ENCODE data around the gene GDPGP1. TPM values are rescaled to one million over a fixed set of nuclear protein-coding genes. Genes with fewer than 3 reads are reported as not detected.
A peak's percentile ranks its signal among the peaks of the same experiment; 100 is the strongest.

GDPGP1 gene
- total and polyA plus RNA-seq, 10 of the 15 experiments (the other 5 are each of a cell fraction or from before 2014, with no cell fraction given), result 0.68 to 8.9 (median 3.0) TPM

- TF ChIP-seq KDM1A (IDR thresholded peaks at IDR 0.05; ENCODE audit: borderline replicate concordance) (no peak), RELA (IDR thresholded peaks at IDR 0.05; ENCODE audit: borderline replicate concordance, partially characterized antibody) (no peak), ATF7 (IDR thresholded peaks at IDR 0.05; ENCODE audit: low read depth) (peak; percentile 46; the same call in 1 of the 2 replicates), NFXL1 (IDR thresholded peaks at IDR 0.05; ENCODE audit: borderline replicate concordance) (no peak), SMAD1 (IDR thresholded peaks at IDR 0.05; ENCODE audit: low read depth, partially characterized antibody) (peak; percentile 71), NR2F1 (conservative IDR thresholded peaks at IDR 0.05) (peak; percentile 60), EP300 (IDR thresholded peaks at IDR 0.05; ENCODE audit: borderline replicate concordance in 1 of 2, control insufficient read depth in 1 of 2, low read depth in 2 of 2, low read length in 2 of 2) (0 out of 4 replicates have a peak, but pooled peaks of 1 of the 2 experiments have one; percentile 10), IKZF1 (conservative IDR thresholded peaks at IDR 0.05) (peak; percentile 75), RAD21 (IDR thresholded peaks at IDR 0.05; ENCODE audit: insufficient read depth, low read depth, low read length) (no peak), BRCA1 (IDR thresholded peaks at IDR 0.05; ENCODE audit: low read depth, low read length) (no peak), RAD51 (IDR thresholded peaks at IDR 0.05) (no peak), DPF2 (IDR thresholded peaks at IDR 0.05) (0 out of 2 replicates have a peak, but pooled peaks have one; percentile 53), GATAD2B (conservative IDR thresholded peaks at IDR 0.05; ENCODE audit: low read depth) (peak; percentile 78; the same call in 1 of the 2 replicates), KLF5 (IDR thresholded peaks at IDR 0.05; ENCODE audit: partially characterized antibody) (no peak), SPI1 (IDR thresholded peaks at IDR 0.05; ENCODE audit: borderline replicate concordance, insufficient read depth, low read depth, low read length) (peak; percentile 55; the same call in 1 of the 2 replicates), CBFB (IDR thresholded peaks at IDR 0.05; ENCODE audit: low read depth) (peak; percentile 85), CBX5 (IDR thresholded peaks at IDR 0.05; ENCODE audit: low read depth) (no peak), PAX5 (IDR thresholded peaks at IDR 0.05; ENCODE audit: borderline replicate concordance, low read depth, low read length) (peak; percentile 23; the same call in 1 of the 2 replicates), ZBED1 (IDR thresholded peaks at IDR 0.05; ENCODE audit: borderline replicate concordance) (no peak; the same call in 1 of the 2 replicates), BCL11A (IDR thresholded peaks at IDR 0.05; ENCODE audit: low read depth, low read length) (no peak), BHLHE40 (IDR thresholded peaks at IDR 0.05; ENCODE audit: borderline replicate concordance in 1 of 2, low read depth in 2 of 2, low read length in 1 of 2) (peak in 1 of 2 experiments; percentile 66; a peak in 1 of 4 replicates)
- TF ChIP-seq, protein P1, sequence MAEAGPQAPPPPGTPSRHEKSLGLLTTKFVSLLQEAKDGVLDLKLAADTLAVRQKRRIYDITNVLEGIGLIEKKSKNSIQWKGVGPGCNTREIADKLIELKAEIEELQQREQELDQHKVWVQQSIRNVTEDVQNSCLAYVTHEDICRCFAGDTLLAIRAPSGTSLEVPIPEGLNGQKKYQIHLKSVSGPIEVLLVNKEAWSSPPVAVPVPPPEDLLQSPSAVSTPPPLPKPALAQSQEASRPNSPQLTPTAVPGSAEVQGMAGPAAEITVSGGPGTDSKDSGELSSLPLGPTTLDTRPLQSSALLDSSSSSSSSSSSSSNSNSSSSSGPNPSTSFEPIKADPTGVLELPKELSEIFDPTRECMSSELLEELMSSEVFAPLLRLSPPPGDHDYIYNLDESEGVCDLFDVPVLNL (IDR thresholded peaks at IDR 0.05; ENCODE audit: low read depth, low read length), result no peak
- TF ChIP-seq, protein P2, sequence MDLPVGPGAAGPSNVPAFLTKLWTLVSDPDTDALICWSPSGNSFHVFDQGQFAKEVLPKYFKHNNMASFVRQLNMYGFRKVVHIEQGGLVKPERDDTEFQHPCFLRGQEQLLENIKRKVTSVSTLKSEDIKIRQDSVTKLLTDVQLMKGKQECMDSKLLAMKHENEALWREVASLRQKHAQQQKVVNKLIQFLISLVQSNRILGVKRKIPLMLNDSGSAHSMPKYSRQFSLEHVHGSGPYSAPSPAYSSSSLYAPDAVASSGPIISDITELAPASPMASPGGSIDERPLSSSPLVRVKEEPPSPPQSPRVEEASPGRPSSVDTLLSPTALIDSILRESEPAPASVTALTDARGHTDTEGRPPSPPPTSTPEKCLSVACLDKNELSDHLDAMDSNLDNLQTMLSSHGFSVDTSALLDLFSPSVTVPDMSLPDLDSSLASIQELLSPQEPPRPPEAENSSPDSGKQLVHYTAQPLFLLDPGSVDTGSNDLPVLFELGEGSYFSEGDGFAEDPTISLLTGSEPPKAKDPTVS (IDR thresholded peaks at IDR 0.05; ENCODE audit: low read depth, low read length), result no peak
- TF ChIP-seq, protein P3, sequence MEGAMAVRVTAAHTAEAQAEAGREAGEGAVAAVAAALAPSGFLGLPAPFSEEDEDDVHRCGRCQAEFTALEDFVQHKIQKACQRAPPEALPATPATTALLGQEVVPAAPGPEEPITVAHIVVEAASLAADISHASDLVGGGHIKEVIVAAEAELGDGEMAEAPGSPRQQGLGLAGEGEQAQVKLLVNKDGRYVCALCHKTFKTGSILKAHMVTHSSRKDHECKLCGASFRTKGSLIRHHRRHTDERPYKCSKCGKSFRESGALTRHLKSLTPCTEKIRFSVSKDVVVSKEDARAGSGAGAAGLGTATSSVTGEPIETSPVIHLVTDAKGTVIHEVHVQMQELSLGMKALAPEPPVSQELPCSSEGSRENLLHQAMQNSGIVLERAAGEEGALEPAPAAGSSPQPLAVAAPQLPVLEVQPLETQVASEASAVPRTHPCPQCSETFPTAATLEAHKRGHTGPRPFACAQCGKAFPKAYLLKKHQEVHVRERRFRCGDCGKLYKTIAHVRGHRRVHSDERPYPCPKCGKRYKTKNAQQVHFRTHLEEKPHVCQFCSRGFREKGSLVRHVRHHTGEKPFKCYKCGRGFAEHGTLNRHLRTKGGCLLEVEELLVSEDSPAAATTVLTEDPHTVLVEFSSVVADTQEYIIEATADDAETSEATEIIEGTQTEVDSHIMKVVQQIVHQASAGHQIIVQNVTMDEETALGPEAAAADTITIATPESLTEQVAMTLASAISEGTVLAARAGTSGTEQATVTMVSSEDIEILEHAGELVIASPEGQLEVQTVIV (IDR thresholded peaks at IDR 0.05; ENCODE audit: borderline replicate concordance, partially characterized antibody), result peak; percentile 46
- TF ChIP-seq, protein P4, sequence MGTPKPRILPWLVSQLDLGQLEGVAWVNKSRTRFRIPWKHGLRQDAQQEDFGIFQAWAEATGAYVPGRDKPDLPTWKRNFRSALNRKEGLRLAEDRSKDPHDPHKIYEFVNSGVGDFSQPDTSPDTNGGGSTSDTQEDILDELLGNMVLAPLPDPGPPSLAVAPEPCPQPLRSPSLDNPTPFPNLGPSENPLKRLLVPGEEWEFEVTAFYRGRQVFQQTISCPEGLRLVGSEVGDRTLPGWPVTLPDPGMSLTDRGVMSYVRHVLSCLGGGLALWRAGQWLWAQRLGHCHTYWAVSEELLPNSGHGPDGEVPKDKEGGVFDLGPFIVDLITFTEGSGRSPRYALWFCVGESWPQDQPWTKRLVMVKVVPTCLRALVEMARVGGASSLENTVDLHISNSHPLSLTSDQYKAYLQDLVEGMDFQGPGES (IDR thresholded peaks at IDR 0.05), result no peak
Measured at GRCh38 chr15:90265271-90266060, 31.5 kb downstream of the GDPGP1 start, which contains the start of gene NGRN (continued).
